Stimulated activated CD4-positive, alpha-beta T cell treated with anti-CD3 and anti-CD28 coated beads, Interleukin-1b, Interleukin-23, amount 100 ng/mL, for 4 hours (primary cell): ENCODE results near the gene SELENOO.

Experiments used
- DNase-seq, 2 donors: peaks; one replicate each; pipeline ENCODE4 v3.0.0-alpha.2; 2020; ENCODE audit warnings: low read depth in 2 of 2

SELENOO gene

GRCh38 chr22:50217543-50218152 is 16.8 kb downstream of the SELENOO start:
- DNase-seq, result no peak

GRCh38 chr22:50218153-50218995 is 17.6 kb downstream of the SELENOO start:
- DNase-seq, result no peak

GRCh38 chr22:50218996-50219727 is 18.4 kb downstream of the SELENOO start:
- no peak for DNase-seq

GRCh38 chr22:50219800-50220602 is 19.2 kb downstream of the SELENOO start:
- no peak for DNase-seq

- DNase-seq, result no peak
Observed at GRCh38 chr22:50220603-50221409, 20.0 kb downstream of the SELENOO start.

- no peak for DNase-seq
Observed at GRCh38 chr22:50221410-50222300, 20.8 kb downstream of the SELENOO start.

GRCh38 chr22:50222508-50222907 is 21.7 kb downstream of the SELENOO start:
- no peak for DNase-seq

GRCh38 chr22:50224071-50224470 is 23.3 kb downstream of the SELENOO start:
- DNase-seq, result no peak

- no peak for DNase-seq
Observed at GRCh38 chr22:50225200-50225969, 24.6 kb downstream of the SELENOO start.

- DNase-seq, result no peak
Observed at GRCh38 chr22:50226063-50226874, 25.5 kb downstream of the SELENOO start.

- no peak for DNase-seq
Observed at GRCh38 chr22:50226875-50227165, 26.0 kb downstream of the SELENOO start.

GRCh38 chr22:50227579-50228215 is 26.9 kb downstream of the SELENOO start:
- DNase-seq, result no peak

GRCh38 chr22:50228366-50228765 is 27.6 kb downstream of the SELENOO start:
- no peak for DNase-seq

- DNase-seq, result no peak
Observed at GRCh38 chr22:50229370-50229769, 28.6 kb downstream of the SELENOO start.

GRCh38 chr22:50232481-50233151 is 31.8 kb downstream of the SELENOO start:
- no peak for DNase-seq

- DNase-seq, result no peak
Observed at GRCh38 chr22:50233223-50233622, 32.4 kb downstream of the SELENOO start.

- no peak for DNase-seq
Observed at GRCh38 chr22:50236731-50237409, 36.1 kb downstream of the SELENOO start.
